AG10803 (cell line): ENCODE measurements around the gene HES3.

Experiments used
- DNase-seq: peaks from one replicate; pipeline ENCODE4 v3.0.0; 2010; ENCODE audit warnings: low read depth
- H3K4me3 ChIP-seq: 2 replicates; pipeline ENCODE4 v1.5.1; 2011; ENCODE audit warnings: mild to moderate bottlenecking, low read length, control low read depth
- CTCF ChIP-seq: conservative IDR thresholded peaks from 2 replicates; pipeline ENCODE4 v1.5.1; 2011; ENCODE audit warnings: mild to moderate bottlenecking, low read length, control low read depth, inconsistent platforms

HES3 gene

DNA sequence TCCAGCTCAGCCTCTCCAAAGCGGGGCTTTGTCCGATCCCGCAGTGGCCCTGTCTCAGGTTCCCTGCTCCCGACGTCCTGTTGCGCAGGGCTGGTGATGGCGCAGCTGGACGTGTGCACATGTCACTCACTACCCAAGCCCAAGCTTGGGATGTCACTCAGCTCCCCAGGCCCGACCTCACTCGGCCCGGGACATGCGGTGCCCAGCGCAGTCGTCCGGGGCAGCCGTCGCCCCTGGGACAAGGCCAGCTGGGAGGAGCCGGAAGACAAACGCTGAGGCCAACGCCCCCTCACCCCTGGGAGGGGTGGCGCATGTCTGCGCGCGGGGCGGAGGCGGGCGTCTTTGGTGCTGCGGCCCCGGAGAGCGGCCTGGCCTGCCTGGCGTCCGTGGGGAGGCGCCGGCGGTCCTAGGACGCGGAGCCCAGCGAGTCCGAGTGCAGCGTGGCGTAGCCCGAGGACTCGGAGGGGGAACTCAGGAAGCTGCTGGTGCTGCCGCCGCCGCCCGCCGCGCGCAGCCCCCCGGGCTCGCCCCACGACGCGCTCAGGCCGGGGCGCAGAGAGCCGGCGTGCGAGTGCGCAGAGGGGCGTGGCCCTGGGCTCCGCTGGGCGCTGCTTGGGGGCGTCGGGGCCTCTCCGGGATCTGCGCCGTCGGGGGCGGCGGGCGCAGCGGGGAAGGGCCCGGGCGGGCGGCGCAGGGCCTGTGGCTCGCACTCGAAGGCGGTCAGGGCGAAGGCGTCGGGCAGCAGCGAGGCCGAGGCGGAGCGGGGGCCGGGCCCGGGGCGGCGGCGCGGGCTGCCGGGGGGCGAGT lies 5.2 kb downstream of the HES3 start:
- TF ChIP-seq CTCF, result no peak
- DNase-seq, result peak; percentile 40
- no peak overlapping the region for H3K4me3 ChIP-seq

- TF ChIP-seq CTCF, result no peak
- H3K4me3 ChIP-seq, result no peak overlapping the region
- DNase-seq, result no peak
Observed at GRCh38 chr1:6249739-6250689, 6.0 kb downstream of the HES3 start.

DNA sequence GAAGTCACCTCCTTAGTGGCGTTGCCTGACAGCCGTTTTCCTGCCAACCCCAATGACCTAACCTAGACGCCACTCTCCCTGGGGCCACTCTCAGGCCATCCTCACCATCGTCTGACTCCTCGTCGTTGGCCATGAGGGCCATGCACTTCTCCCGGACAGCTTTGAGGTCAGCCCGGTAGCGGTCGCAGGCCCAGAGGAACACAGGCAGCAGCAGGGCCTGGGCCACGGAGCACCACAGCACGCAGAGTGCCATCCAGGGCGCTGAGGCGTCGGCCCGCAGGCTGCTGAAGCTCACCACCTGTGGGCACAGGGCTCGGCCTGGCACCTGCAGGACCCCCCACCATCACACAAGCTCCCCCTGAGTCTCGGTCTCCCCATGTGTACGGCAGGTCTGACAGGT lies 7.3 kb downstream of the HES3 start:
- TF ChIP-seq CTCF, result no peak
- H3K4me3 ChIP-seq, result no peak overlapping the region
- DNase-seq, result no peak

DNA sequence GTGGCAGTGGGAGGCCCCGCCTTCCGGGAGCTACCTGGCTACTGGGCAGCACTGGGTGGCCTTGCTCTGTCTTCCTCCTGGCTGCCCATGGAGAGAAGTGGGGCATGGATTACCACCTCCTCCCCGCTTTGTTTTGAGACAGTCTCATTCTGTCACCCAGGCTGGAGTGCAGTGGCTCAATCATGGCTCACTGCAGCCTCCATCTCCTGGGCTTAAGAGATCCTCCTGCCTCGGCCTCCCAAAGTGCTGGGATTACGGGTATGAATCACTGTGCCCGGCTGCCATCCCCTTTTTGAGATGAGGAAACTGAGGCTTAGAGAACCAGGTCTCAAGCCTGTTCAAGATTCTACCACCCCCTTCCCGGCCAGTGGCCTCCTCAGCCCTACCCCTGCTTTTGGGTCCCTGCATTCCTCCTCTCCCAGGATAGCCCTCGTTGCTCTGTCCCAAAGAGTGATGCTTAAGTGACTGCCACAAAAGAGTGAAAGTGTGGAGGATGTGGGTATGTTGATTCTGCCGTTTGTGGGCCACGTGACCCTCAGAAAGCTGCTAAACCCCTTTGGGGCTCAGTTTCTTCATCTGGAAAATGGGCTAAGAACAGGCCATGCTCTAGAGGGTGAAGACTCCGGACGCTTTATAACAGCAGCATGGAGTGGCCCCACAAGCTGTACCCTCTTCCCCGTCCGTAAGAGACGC lies 7.8 kb downstream of the HES3 start:
- TF ChIP-seq CTCF, result no peak

DNA sequence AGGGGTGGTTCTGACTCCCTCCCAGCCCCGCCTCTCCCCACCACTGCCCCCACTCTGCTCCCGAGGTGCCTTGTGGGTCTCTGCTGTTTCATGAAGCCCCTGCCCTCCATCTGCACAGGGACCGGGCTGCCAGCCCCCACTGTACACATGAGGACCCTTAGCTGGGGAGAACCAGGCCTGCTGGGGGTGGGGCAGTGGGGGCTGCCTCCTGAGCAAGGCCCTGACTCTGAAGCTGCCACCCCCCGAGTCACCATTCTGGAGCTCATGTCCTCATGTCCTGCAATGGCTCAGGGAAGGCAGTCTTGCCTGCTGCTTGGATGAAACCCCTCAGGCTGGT lies 8.4 kb downstream of the HES3 start:
- no peak for DNase-seq
- no peak for TF ChIP-seq CTCF
- H3K4me3 ChIP-seq, result no peak overlapping the region

More for the DNA sequence above, 7.8 kb downstream of the HES3 start:
- DNase-seq, result no peak
- no peak overlapping the region for H3K4me3 ChIP-seq

GRCh38 chr1:6253380-6253779 lies 9.4 kb downstream of the HES3 start:
- no peak for DNase-seq
- no peak overlapping the region for H3K4me3 ChIP-seq
- no peak for TF ChIP-seq CTCF
